GM23338 (cell line): Measurements from ENCODE around the gene ZNF646. TPM values are rescaled to one million over a fixed set of nuclear protein-coding genes. Genes with fewer than 3 reads are reported as not detected.

Experiments
- ATAC-seq: fragments of 200-7000 bp; cut with Tn5 transposase; 3 replicates; pipeline ENCODE4 v1.9.1; 2020
- DNase-seq: peaks from one replicate; pipeline ENCODE4 v3.0.0-alpha.2; 2015; ENCODE audit warnings: low spot score
- H2AFZ ChIP-seq: fragments of 200-600 bp; sonication (generic); 2 replicates; pipeline ENCODE4 v1.8.0; 2016; ENCODE audit warnings: antibody characterized with exemption, mild to moderate bottlenecking, moderate library complexity
- H3F3A ChIP-seq: fragments of 200-600 bp; sonication (generic); replicated peaks from 2 replicates; pipeline ENCODE4 v1.8.0; 2017; ENCODE audit warnings: antibody characterized with exemption, mixed run types, low read depth
- H3K27ac ChIP-seq: fragments of 200-600 bp; sonication (generic); 2 replicates; pipeline ENCODE4 v1.6.1; 2016; ENCODE audit warnings: low read depth
- H3K27me3 ChIP-seq: fragments of 200-600 bp; sonication (generic); 2 replicates; pipeline ENCODE4 v1.8.0; 2016; ENCODE audit warnings: mild to moderate bottlenecking, mixed run types, moderate library complexity; ENCODE audit not compliant: insufficient read depth
- H3K36me3 ChIP-seq: fragments of 200-600 bp; sonication (generic); 2 replicates; pipeline ENCODE4 v1.8.0; 2016; ENCODE audit warnings: mild to moderate bottlenecking; ENCODE audit not compliant: insufficient read depth
- H3K4me1 ChIP-seq: fragments of 200-600 bp; sonication (generic); 2 replicates; pipeline ENCODE4 v1.8.0; 2016; ENCODE audit warnings: mild to moderate bottlenecking, moderate library complexity; ENCODE audit not compliant: insufficient read depth
- H3K4me2 ChIP-seq: fragments of 200-600 bp; sonication (generic); 2 replicates; pipeline ENCODE4 v1.7.1; 2017; ENCODE audit warnings: mixed run types
- H3K4me3 ChIP-seq: fragments of 200-600 bp; sonication (generic); 2 replicates; pipeline ENCODE4 v1.6.1; 2016; ENCODE audit warnings: mixed run types
- H3K79me2 ChIP-seq: fragments of 200-600 bp; sonication (generic); replicated peaks from 2 replicates; pipeline ENCODE4 v1.8.0; 2017; ENCODE audit warnings: mild to moderate bottlenecking; ENCODE audit not compliant: insufficient read depth
- H3K9me2 ChIP-seq: fragments of 200-600 bp; sonication (generic); 2 replicates; pipeline ENCODE4 v1.8.0; 2017; ENCODE audit not compliant: insufficient read depth
- H4K20me1 ChIP-seq: fragments of 200-600 bp; sonication (generic); replicated peaks from 2 replicates; pipeline ENCODE4 v1.8.0; 2017; ENCODE audit warnings: mild to moderate bottlenecking; ENCODE audit not compliant: insufficient read depth
- H3K27ac Mint-ChIP-seq: 2 replicates; pipeline ENCODE4 v1.8.0; 2020; ENCODE audit warnings: inconsistent platforms, mild to moderate bottlenecking, moderate library complexity, mixed read lengths
- H3K27me3 Mint-ChIP-seq: 3 replicates; pipeline ENCODE4 v1.8.0; 2022; ENCODE audit warnings: low read depth, mild to moderate bottlenecking, moderate library complexity, mixed read lengths, inconsistent platforms; ENCODE audit not compliant: insufficient read depth, poor library complexity
- H3K36me3 Mint-ChIP-seq: 3 replicates; pipeline ENCODE4 v1.8.0; 2021; ENCODE audit warnings: low read depth, mild to moderate bottlenecking, inconsistent platforms, moderate library complexity, mixed read lengths
- H3K4me1 Mint-ChIP-seq: 3 replicates; pipeline ENCODE4 v1.8.0; 2020; ENCODE audit warnings: mild to moderate bottlenecking, inconsistent platforms, mixed read lengths
- H3K4me3 Mint-ChIP-seq: 3 replicates; pipeline ENCODE4 v1.8.0; 2021; ENCODE audit warnings: moderate library complexity, mild to moderate bottlenecking, inconsistent platforms, mixed read lengths
- H3K9me3 Mint-ChIP-seq: 3 replicates; pipeline ENCODE4 v1.8.0; 2020; ENCODE audit warnings: moderate library complexity, mild to moderate bottlenecking, inconsistent platforms, mixed read lengths
- CREB1 ChIP-seq: fragments of 250-450 bp; sonication (Bioruptor Pico); IDR thresholded peaks from 2 replicates; pipeline ENCODE4 v1.5.0; 2020; ENCODE audit warnings: low read depth, mild to moderate bottlenecking, moderate library complexity
- CTCF ChIP-seq, 2 experiments: fragments of 200-600 bp in 1 of 2; sonication (generic) in 1 of 2; conservative IDR thresholded peaks; 2 replicates each; pipeline versions ENCODE4 v1.5.1 to v1.6.1; 2016 to 2017; ENCODE audit warnings: antibody characterized with exemption in 2 of 2, low read depth in 2 of 2, mild to moderate bottlenecking in 2 of 2, moderate library complexity in 1 of 2
- ETS1 ChIP-seq: IDR thresholded peaks from 2 replicates; pipeline ENCODE4 v1.6.1; 2016; ENCODE audit warnings: antibody characterized with exemption
- EZH2 ChIP-seq: fragments of 200-600 bp; sonication (generic); IDR thresholded peaks from one replicate; pipeline ENCODE4 v1.8.0; 2017; ENCODE audit warnings: antibody characterized with exemption, mild to moderate bottlenecking, low read depth; ENCODE audit not compliant: unreplicated experiment
- EZH2phosphoT487 ChIP-seq: fragments of 200-600 bp; sonication (generic); IDR thresholded peaks from one replicate; pipeline ENCODE4 v1.8.1; 2018; ENCODE audit warnings: antibody characterized with exemption; ENCODE audit not compliant: unreplicated experiment
- JUNB ChIP-seq: IDR thresholded peaks from one replicate; pipeline ENCODE4 v1.6.1; 2016; ENCODE audit warnings: antibody characterized with exemption; ENCODE audit not compliant: unreplicated experiment
- NANOG ChIP-seq: IDR thresholded peaks from 2 replicates; pipeline ENCODE4 v1.6.1; 2016; ENCODE audit warnings: antibody characterized with exemption, borderline replicate concordance
- POLR2AphosphoS5 ChIP-seq: IDR thresholded peaks from 2 replicates; pipeline ENCODE4 v1.6.1; 2016; ENCODE audit warnings: antibody characterized with exemption, low read depth
- REST ChIP-seq: IDR thresholded peaks from one replicate; pipeline ENCODE4 v1.6.1; 2018; ENCODE audit warnings: antibody characterized with exemption; ENCODE audit not compliant: unreplicated experiment
- STAT1 ChIP-seq: IDR thresholded peaks from one replicate; pipeline ENCODE4 v1.6.1; 2016; ENCODE audit warnings: antibody characterized with exemption; ENCODE audit not compliant: unreplicated experiment
- ZNF114 ChIP-seq: fragments of 250-450 bp; sonication (Bioruptor Pico); IDR thresholded peaks from 2 replicates; pipeline ENCODE4 v1.5.0; 2020; ENCODE audit warnings: mild to moderate bottlenecking, moderate library complexity
- ZNF331 ChIP-seq: fragments of 250-450 bp; sonication (Bioruptor Pico); IDR thresholded peaks from 2 replicates; pipeline ENCODE4 v1.5.0; 2020; ENCODE audit warnings: low read depth, mild to moderate bottlenecking, moderate library complexity
- ZNF462 ChIP-seq: fragments of 250-450 bp; sonication (Bioruptor Pico); IDR thresholded peaks from 2 replicates; pipeline ENCODE4 v1.5.0; 2020; ENCODE audit warnings: mild to moderate bottlenecking, moderate library complexity
- polyA plus RNA-seq: library from polyadenylated mRNA; unstranded; fragments of >200 nt; fragmentation: Nextera tagmentation; extraction: Ambion mirVana; gene quantifications from 2 replicates; pipeline ENCODE4 v1.2.1, GENCODE V29; 2016
- total RNA-seq: library from RNA; depleted of rRNA; stranded (reverse); fragments of >200 nt; shearing (Covaris generic); gene quantifications from 2 replicates; pipeline ENCODE4 v1.2.3, GENCODE V29; 2014

ZNF646 gene
- total and polyA plus RNA-seq, 2 experiments from 2014 or later: 6.3 to 29.3 TPM

- Histone ChIP-seq H3K27me3 (no peaks in the 10 kb centered on the region), H3K4me3 (no peak overlapping the region), H3F3A (peaks cover 15% of the 10 kb centered on the region; the same call in 1 of the 2 replicates), H3K27ac (no peak overlapping the region), H3K4me1 (peaks cover 6% of the 10 kb centered on the region; the same call in 1 of the 2 replicates), H3K36me3 (no peaks in the 10 kb centered on the region), H3K4me2 (no peak overlapping the region), H2AFZ (no peak overlapping the region), H3K79me2 (no peaks in the 10 kb centered on the region), H4K20me1 (peaks cover 7% of the 10 kb centered on the region), H3K9me2 (no peaks in the 10 kb centered on the region)
- TF ChIP-seq POLR2AphosphoS5 (no peak), STAT1 (no peak), JUNB (no peak), REST (no peak), EZH2 (no peak), ZNF114 (CRISPR knock-in tag) (no peak), CREB1 (no peak), ETS1 (no peak), ZNF462 (CRISPR knock-in tag) (no peak), CTCF (conservative IDR thresholded peaks at IDR 0.05; ENCODE audit: low read depth in 2 of 2) (no peak), ZNF331 (CRISPR knock-in tag) (no peak), EZH2phosphoT487 (no peak), NANOG (no peak)
- peaks cover 9% of the 10 kb centered on the region; the same call in 1 of the 3 replicates for H3K4me1 Mint-ChIP-seq
- H3K36me3 Mint-ChIP-seq: peaks cover 26% of the 10 kb centered on the region
- no peak for ATAC-seq
- no peak for DNase-seq
- peaks cover 18% of the 10 kb centered on the region for H3K27me3 Mint-ChIP-seq
- no peak overlapping the region for H3K27ac Mint-ChIP-seq
- H3K9me3 Mint-ChIP-seq: peaks cover 4% of the 10 kb centered on the region
- peak overlapping the region; percentile 8; the same call in 1 of the 3 replicates for H3K4me3 Mint-ChIP-seq
Measured at GRCh38 chr16:31110106-31111034, 36.1 kb downstream of the ZNF646 start.
